ENCODE measurements around the gene STKLD1.

STKLD1 gene

DNA sequence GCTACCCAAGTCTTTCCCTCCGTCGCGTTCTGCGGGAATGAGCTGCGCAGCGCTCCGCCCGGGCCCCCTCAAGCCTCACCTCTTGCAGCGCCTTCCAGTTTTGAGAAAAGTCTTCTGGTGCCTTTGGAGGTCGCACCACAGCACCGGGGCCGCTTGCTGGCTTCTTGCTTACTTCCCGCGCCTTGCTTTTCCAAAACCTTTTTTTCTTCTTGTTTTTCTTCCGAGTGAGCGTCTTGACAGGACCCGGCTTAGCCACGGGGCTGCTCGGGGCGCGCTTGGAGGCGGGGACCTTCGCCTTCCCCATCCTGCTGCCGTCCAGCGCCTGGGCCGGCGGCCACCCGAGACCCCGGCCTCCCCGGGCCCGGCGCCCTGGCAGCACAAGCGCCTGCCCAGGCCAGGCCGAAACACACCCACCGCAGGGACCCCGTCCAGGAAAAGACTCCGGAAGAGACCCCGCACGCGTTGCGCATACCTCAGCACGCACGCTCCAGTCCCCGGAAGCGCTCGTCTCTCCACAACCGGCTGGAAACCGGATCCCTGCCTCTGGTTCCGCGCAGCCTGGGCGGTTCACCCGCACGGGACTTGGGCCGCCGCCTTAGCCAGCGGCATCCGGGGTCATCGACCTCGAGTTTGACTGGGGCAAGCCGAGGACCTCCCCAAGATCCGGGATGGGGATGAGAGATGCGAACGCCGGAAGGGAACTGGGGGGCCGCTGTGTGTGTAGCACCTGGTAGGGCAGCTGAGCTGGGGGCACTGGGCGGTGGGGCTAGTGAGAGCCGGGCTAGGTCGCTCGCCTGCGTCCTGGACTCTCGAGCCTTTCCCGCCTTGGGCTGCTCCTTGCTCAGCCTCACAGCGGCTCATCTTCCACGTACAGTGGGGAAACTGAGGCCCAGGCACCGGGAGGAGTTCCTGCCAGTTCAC, 41.6 kb downstream of the STKLD1 start, which contains the start of gene REXO4:
REXO4 (minus strand) TSS at position 470 of the 921 bp plus-strand sequence; CDS start at position 304, 166 bp downstream.
- DNase-seq (ENCODE audit: low spot score), result peak; percentile 90

DNA sequence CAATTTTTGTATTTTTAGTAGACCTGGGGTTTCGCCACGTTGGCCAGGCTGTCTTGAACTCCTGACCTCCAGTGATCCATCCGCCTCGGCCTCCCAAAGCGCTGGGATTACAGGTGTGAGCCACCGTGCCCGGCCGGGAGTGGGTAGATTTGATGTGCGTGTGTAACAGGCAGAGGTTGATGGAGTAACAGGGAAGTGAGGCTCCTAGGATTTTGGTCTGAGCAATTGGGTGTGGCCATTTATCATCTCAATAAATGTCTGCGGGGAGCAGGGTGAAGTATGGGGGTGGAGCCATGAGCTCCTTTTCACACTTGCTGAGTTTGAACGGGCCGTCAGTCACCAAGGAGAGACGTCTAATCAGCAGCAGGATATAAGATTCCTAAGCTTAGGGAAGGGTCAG, 42.8 kb downstream of the STKLD1 start:
- DNase-seq (ENCODE audit: low spot score), result no peak

DNA sequence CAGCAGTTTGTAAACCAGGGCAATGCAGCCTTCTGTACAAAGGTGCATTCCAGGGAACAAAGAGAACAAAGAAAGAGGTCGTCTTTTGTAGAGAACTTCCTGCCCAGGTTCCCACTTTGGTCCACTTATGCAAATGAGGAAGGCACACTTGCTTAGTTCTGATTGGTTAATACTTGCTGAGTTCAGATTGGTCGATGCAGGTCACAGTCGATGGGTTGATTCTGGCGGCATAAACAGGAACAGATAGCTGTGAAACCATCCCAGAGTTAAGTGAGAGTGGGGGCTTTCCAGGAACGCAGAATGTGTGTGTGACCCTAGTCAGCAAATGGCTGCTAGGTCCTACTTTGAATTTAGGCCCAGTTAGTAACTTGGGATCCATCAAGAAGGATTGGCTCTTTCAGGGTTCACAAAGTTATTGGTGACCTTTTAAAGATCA, 44.2 kb downstream of the STKLD1 start:
- no peak for DNase-seq (ENCODE audit: low spot score)

DNA sequence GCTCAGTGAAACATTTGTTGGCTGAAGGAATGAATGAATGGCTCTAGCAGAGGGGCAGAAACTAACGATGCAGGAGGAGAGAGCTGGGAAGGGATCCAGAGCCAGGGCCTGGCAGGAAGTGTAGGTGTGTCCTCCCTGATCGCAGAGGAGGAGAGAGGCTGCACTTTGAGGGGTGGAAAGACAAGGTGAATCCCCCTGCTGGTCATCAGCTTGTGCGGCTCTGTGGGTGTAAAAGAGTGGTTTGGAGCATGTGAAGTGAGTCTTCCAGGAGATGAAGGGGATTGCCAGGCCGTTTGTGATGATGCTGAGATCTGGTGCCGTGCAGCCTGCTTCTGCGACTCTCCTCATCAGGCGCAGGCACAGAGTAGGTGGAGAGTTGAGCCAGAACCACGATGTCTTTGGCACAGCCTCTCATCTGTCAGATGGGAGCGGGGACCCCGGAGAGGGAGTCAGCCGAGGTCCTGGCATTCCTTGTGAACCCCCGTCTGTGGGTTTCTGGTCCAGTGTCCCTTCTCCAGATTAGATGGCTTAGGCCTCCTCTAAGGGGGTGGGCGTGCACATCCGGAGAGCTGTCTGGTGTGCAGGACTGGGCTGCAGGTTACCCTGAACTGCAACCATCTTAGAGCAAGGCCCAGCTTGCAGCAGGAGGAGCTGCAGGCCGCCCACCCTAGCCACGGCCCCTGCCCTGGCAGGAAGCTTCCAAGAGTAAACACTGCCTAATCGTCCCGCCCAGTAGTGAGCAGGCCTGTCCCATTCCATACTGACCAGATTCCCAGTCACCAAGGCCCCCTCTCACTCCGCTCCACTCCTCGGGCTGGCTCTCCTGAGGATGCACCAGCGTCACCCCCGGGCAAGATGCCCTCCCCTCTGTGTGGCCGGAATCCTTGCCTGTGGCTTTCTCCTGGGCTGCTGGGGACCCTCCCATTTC, 45.7 kb downstream of the STKLD1 start, which contains the start of gene ADAMTS13:
ADAMTS13 (plus strand) TSS at position 753 of the 928 bp plus-strand sequence; CDS start at position 830, 77 bp downstream.
- DNase-seq (ENCODE audit: low spot score), result no peak

DNA sequence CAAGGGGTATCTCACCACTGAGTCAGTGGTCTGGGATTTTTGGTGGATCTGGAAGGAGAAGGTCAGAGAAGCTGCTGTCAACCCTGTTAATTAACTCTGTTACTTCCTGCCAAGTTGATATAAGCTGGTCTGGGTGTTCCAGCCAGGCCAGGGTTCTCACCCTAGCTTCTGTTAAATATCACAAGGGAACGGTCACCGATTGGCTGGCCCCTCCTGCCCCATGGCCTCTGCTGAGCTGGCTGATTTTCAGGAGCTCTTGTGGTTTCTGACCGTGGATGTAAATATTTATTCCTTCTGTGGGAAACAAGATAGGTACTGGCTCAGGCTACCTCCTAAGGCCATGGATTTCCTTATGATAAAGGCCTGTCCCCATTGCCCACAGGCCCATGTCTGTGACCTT, 47.0 kb downstream of the STKLD1 start:
- DNase-seq (ENCODE audit: low spot score), result no peak

DNA sequence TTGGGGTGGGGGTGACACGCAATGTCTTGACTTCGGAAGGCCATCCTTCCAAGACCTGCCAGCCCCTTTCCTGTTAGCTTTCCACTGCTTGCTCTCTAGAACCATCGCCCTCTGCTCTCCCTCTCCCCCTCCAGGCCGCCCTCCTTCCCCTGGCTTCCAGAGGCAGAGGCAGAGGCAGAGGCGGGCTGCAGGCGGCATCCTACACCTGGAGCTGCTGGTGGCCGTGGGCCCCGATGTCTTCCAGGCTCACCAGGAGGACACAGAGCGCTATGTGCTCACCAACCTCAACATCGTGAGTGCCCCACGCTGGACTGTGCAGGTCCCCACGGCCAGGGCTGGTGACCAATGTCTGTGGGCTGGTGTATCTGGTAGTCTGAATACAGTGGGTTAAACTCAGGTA, 48.0 kb downstream of the STKLD1 start:
- DNase-seq (ENCODE audit: low spot score), result no peak

DNA sequence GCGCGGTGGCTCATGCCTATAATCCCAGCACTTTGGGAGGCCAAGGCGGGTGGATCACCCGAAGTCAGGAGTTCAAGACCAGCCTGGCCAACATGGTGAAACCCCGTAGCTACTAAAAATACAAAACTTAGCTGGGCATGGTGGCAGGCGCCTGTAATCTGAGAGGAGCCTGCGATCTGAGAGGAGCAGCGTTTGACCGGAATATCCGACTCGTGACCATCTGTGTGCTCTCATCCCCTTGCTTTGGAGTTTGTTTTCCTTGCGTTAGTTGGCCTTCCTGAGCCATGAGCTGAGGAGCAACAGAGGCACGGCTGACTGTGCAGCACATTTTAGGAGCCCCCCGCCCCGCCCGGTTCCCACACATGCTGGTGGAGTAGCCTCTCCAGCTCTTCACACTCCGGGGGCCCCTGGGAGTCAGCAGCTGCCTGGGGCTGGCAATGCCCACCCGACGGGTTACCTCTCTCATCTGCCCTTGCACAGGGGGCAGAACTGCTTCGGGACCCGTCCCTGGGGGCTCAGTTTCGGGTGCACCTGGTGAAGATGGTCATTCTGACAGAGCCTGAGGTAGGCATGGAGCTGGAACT, 49.0 kb downstream of the STKLD1 start:
- DNase-seq (ENCODE audit: low spot score), result no peak

DNA sequence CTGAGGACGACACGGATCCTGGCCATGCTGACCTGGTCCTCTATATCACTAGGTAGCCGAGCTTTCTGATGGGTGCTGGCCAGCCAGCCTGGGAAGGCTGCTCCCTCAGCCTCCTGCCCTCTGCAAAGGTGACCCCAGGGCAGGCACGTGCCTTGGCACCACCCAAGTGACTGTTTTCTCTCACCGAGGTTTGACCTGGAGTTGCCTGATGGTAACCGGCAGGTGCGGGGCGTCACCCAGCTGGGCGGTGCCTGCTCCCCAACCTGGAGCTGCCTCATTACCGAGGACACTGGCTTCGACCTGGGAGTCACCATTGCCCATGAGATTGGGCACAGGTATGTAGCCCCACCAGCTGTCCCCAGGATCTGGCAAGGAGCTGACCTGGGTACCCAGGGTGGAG, 49.8 kb downstream of the STKLD1 start:
- DNase-seq (ENCODE audit: low spot score), result no peak

DNA sequence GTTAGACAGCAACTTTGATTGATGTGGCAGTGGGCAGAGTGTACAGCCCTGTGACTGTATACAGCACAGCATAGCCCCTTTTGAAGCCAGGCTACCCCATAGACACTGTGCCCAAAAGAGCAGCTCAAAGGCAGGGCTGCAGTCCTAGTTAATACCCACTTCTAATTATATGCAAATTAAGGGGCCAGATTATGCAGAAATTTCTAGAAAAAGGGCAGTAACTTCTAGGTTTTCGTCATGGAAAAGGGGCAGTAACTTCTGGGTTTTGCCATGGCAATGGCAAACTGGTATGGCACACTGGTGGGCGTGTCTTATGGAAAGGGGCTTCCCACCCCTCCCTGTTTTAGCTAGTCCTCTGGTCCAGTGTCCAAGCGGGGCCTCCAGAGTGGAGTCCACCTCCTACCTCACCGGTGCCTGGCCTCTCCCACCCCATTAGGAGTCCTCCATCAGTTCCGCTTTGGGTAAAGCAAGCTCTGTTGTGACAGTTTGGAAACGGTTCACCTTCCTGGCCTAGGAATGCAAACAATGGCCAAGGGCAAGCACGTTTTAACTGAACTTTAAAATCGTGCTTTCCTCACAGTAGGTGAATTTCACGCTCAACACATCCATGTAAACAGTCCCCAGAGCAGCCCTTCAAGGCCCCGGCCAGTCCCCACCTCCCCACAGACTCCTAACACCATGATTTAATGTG, 51.6 kb downstream of the STKLD1 start:
- no peak for DNase-seq (ENCODE audit: low spot score)

DNA sequence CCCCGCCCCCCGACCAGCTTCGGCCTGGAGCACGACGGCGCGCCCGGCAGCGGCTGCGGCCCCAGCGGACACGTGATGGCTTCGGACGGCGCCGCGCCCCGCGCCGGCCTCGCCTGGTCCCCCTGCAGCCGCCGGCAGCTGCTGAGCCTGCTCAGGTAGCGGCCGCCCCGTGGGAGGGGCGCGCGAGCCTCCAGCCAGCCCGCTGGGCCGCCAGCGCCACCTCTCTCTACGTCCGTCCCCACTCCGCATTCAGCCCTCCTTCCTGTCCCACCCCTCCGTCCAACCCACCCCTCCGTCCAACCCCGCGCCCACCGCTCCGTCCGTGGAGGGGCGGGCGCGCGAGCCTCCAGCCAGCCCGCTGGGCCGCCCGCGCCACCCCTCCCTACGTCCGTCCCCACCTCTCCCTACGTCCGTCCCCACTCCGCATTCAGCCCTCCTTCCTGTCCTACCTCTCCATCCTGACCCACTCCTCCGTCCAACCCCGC, 52.5 kb downstream of the STKLD1 start:
- peak; percentile 65 for DNase-seq (ENCODE audit: low spot score)

DNA sequence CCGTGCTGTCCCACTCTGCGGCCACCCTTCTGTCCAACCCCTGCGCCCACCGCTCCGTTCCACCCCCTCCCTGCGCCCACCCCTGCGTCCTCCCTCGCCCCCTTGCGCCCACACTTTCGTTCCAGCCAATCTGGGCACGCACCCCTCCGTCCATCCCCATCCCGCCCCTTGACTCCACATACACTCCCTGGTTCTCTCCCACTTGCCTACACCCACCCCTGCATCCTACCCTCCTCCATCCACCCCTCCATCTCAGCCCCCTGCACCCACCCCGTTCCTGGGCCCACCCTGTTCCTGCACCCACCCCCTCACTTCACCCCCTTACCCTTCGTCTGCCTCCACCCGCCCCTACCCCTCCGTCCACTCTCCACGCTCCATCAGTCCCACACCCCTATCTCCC, 53.0 kb downstream of the STKLD1 start:
- no peak for DNase-seq (ENCODE audit: low spot score)

DNA sequence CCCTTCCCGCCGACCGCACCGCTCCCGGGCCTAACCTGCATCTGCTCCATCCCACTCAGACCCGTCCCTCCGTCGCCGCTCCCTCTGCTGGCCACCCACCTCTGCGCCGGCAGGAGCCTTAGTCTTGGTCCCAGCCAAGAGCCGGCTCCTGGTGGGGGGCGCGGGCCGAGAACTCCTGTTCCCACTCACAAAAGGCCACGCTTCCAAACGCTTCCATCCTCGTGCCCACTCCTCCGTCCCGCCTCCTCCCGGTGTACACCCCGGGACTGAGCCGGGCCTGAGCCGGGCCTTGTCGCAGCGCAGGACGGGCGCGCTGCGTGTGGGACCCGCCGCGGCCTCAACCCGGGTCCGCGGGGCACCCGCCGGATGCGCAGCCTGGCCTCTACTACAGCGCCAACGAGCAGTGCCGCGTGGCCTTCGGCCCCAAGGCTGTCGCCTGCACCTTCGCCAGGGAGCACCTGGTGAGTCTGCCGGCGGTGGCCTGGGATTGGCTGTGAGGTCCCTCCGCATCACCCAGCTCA, 53.5 kb downstream of the STKLD1 start:
- DNase-seq (ENCODE audit: low spot score), result peak; percentile 61

DNA sequence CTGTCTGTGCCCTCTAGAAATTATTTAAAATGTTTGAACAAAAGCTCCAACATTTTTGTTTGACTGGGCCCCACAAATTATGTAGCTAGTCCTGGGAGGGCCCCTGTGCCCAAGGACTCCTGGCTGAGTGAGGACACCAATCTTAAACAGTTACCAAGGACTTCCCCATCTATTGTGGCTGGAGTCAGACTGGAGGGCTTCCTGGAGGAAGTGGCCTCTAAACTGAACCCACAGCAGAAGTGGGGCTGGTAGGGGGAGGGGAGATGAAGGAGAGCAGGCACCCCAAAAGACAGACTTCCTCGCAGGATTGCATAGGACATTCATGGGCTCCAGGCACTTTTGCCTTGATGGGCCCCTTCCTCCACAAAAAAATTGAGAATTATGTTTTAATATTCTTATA, 54.1 kb downstream of the STKLD1 start:
- DNase-seq (ENCODE audit: low spot score), result no peak

DNA sequence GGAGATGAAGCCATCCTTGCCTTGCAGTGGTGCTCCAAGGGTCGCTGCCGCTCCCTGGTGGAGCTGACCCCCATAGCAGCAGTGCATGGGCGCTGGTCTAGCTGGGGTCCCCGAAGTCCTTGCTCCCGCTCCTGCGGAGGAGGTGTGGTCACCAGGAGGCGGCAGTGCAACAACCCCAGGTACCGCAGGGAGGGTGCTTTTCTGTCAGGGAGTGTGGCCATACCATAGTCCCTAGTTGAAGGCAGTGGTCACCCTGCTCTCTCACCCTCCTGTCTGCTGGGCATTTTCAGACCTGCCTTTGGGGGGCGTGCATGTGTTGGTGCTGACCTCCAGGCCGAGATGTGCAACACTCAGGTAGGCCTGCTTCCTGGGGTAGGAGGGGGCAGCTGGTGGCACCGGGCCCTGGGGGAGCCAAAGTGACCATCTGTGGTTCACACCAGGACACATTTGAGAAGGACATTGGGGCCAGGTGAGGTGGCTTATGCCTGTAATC, 57.2 kb downstream of the STKLD1 start:
- no peak for DNase-seq (ENCODE audit: low spot score)

DNA sequence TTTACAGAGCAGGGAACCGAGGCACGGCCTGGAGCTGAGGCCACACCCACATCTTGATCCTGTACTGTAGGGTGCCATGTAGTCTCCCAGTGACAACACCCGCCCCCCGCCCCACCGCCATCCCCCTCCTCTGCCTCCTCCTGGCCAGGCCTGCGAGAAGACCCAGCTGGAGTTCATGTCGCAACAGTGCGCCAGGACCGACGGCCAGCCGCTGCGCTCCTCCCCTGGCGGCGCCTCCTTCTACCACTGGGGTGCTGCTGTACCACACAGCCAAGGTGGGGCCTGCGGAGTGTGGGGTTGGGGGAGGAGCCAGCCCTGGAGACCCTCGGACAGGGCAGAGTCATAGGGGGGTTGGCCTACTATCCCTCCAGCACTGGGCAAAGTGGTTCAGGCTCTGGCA, 60.5 kb downstream of the STKLD1 start:
- DNase-seq (ENCODE audit: low spot score), result no peak

DNA sequence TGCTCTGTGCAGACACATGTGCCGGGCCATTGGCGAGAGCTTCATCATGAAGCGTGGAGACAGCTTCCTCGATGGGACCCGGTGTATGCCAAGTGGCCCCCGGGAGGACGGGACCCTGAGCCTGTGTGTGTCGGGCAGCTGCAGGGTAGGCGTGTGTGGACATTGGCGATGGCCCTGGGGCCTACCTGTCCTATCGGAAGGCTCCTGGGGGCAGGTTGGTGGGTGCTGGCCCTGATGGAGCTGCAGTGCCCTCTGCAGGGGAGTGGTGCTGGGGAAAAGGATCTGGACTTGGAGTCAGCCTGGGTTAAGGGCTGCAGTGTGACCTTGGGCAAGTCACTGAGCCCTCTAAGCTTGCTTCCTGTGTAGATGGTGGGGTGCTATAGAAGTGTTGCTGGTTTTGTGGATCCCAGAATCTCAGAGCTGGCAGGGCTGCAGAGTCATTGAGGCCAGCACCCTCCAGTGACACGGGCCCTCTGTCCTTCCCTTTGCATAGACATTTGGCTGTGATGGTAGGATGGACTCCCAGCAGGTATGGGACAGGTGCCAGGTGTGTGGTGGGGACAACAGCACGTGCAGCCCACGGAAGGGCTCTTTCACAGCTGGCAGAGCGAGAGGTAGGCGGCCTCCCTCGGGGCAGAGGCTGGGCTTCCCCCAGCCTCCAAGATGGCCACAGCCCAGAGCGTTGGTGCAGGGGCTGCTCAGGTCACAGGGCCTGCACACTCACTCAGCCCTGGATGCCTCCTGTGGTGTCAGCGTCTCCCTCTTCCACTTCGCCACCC, 61.8 kb downstream of the STKLD1 start:
- peak; percentile 54 for DNase-seq (ENCODE audit: low spot score)

DNA sequence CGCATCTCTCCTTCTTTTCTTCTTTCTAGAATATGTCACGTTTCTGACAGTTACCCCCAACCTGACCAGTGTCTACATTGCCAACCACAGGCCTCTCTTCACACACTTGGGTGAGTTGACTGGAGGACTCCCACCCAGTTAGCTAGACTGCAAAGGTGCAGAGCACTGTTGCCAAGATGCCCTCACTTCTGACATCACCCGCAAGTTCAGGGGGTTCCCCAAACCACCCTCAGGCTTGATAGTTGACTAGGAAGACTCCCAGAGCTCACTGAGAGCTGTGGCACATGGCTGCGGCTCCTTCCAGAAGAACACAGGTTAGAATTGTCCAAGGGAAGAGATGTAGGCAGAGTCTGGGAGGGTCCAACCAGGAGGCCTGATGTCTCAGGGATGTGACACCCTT, 63.2 kb downstream of the STKLD1 start:
- DNase-seq (ENCODE audit: low spot score), result no peak

DNA sequence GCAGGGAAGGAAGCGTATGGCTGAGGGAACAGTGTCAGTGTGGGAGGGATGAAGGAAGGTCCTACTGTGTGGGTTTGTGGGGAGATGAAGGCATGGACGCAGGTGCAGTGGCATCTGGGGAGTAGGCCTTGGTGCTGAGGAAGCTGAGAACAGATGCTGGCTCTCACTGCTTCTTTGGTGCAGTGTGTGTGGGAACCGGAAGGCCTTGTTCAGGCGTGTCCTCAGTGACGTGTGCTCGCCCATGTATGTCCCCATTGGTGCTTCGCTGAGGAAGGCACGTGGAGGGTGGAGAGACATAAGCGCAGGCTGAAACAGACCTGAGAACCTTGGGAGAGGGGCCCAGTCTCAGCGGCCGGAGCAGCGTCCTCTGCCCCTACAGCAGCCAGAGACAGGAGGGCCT, 64.7 kb downstream of the STKLD1 start:
- DNase-seq (ENCODE audit: low spot score), result no peak

DNA sequence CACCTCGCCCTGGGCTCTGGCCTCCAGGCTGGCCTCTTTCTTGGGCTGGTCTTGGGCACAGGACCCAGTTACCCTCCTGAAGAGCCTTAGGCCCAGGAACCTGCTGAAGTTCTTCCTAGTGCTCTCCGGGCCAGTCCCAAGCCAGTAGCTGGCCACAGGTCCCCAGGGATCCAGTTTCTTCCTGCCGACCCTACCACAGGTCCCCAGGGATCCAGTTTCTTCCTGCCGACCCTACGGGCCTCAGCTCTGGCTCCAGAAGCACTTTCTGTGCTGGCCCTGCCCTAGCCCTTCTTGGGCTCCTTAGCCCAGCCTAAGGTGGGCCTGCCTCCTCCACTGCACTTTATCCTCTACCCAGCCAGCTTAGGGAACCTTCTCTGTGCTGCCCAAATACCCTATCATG, 65.4 kb downstream of the STKLD1 start:
- DNase-seq (ENCODE audit: low spot score), result no peak

DNA sequence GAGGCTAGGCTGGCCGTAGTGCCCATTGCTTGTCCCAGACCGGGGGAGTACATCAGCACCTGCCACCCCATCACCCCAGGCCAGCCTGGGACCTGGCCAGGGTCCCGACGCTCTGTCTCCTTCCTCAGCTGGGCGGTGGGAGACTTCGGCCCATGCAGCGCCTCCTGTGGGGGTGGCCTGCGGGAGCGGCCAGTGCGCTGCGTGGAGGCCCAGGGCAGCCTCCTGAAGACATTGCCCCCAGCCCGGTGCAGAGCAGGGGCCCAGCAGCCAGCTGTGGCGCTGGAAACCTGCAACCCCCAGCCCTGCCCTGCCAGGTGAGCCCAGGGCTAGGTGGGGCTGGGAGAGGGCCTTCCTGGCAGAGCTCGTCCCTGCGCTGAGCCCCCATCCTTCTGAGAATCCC, 67.1 kb downstream of the STKLD1 start:
- DNase-seq (ENCODE audit: low spot score), result no peak
